ENCODE data around the gene CHRNA7.

Gene CHRNA7

DNA sequence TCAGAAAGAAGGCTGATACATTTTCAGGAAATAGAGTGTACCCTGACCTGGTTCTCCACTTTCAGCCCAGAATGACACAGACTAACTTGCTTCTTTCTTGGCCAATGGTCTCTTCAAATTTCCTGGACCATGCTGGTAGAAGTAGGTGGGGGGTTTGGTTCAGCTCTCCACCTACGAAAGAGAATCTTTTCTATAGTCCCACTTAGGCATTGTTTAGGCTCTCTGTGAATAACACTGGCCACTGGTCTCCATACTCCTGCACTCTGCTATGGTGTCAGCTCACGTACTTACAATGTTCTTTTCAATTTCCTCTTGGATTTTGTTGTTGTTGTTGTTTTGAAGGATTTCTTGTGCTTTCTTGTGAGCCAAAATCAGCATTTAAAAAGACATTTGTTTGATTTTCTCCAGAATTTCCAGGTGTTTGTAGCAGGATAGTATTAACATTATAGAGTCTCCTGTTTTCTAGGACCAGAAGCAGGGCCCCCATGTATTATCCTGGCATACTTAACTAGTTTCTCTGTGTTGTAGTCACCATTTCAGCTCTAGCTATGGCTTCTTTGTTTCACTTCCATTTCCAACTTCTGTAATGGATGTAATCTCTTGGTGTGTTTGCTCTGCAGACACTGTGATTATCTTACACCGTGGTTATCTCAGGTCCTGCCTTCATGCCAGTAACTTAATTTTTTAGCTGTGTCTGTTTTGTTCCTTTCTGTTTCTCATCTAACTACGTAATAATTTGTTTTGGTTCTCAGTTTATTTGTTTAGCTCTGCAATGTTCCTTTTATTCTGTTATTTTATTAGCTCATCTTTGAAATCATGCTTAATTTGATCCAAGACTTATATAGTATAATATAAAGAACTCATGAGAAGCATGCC lies 61.4 kb downstream of the CHRNA7 start:
- H3K27me3 ChIP-seq (ENCODE audit: insufficient read depth, poor library complexity, severe bottlenecking) = no peaks in the 10 kb centered on the region
- H3K4me3 ChIP-seq (replicated peaks; ENCODE audit: insufficient read depth, low read length) = no peak overlapping the region
- DNase-seq (ENCODE audit: low read depth in 1 of 2, low spot score in 1 of 2) = no peak
- H3K27ac ChIP-seq (replicated peaks) = no peak overlapping the region
- TF ChIP-seq GABPA (IDR thresholded peaks at IDR 0.05; ENCODE audit: low read depth) = no peak
- TF ChIP-seq, protein P1, sequence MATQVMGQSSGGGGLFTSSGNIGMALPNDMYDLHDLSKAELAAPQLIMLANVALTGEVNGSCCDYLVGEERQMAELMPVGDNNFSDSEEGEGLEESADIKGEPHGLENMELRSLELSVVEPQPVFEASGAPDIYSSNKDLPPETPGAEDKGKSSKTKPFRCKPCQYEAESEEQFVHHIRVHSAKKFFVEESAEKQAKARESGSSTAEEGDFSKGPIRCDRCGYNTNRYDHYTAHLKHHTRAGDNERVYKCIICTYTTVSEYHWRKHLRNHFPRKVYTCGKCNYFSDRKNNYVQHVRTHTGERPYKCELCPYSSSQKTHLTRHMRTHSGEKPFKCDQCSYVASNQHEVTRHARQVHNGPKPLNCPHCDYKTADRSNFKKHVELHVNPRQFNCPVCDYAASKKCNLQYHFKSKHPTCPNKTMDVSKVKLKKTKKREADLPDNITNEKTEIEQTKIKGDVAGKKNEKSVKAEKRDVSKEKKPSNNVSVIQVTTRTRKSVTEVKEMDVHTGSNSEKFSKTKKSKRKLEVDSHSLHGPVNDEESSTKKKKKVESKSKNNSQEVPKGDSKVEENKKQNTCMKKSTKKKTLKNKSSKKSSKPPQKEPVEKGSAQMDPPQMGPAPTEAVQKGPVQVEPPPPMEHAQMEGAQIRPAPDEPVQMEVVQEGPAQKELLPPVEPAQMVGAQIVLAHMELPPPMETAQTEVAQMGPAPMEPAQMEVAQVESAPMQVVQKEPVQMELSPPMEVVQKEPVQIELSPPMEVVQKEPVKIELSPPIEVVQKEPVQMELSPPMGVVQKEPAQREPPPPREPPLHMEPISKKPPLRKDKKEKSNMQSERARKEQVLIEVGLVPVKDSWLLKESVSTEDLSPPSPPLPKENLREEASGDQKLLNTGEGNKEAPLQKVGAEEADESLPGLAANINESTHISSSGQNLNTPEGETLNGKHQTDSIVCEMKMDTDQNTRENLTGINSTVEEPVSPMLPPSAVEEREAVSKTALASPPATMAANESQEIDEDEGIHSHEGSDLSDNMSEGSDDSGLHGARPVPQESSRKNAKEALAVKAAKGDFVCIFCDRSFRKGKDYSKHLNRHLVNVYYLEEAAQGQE (IDR thresholded peaks at IDR 0.05; ENCODE audit: insufficient replicate concordance, low read depth) = no peak
- TF ChIP-seq SPI1 (IDR thresholded peaks at IDR 0.05; ENCODE audit: borderline replicate concordance, low read depth) = no peak
- no peak for TF ChIP-seq POLR2AphosphoS5 (IDR thresholded peaks at IDR 0.05; ENCODE audit: low read depth)
- TF ChIP-seq, protein P2, sequence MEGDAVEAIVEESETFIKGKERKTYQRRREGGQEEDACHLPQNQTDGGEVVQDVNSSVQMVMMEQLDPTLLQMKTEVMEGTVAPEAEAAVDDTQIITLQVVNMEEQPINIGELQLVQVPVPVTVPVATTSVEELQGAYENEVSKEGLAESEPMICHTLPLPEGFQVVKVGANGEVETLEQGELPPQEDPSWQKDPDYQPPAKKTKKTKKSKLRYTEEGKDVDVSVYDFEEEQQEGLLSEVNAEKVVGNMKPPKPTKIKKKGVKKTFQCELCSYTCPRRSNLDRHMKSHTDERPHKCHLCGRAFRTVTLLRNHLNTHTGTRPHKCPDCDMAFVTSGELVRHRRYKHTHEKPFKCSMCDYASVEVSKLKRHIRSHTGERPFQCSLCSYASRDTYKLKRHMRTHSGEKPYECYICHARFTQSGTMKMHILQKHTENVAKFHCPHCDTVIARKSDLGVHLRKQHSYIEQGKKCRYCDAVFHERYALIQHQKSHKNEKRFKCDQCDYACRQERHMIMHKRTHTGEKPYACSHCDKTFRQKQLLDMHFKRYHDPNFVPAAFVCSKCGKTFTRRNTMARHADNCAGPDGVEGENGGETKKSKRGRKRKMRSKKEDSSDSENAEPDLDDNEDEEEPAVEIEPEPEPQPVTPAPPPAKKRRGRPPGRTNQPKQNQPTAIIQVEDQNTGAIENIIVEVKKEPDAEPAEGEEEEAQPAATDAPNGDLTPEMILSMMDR (IDR thresholded peaks at IDR 0.05; ENCODE audit: insufficient read depth, low read length) = no peak

DNA sequence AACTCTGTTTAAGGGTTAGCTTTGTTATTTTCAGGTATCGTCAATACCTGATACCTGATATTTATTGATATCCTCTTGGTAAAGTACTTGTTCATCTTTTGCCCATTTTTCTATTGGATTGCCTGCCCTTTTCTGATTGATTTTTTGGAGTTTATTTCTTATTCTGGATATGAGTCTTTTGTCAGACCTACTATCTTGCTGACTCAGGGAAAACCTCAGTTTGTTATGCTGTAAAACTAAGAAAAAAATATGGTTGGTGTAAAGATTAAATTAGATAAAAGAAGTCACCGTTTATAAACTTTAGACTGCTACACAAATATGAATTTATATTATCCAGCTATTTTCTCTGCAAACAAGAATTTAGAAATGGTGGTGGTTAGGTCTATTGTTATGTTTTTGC lies 65.9 kb downstream of the CHRNA7 start:
- Histone ChIP-seq H3K27ac (replicated peaks) (no peak overlapping the region), H3K4me3 (replicated peaks; ENCODE audit: insufficient read depth, low read length) (no peak overlapping the region), H3K27me3 (ENCODE audit: insufficient read depth, poor library complexity, severe bottlenecking) (no peaks in the 10 kb centered on the region)
- no peak for DNase-seq (ENCODE audit: low read depth in 1 of 2, low spot score in 1 of 2)
- TF ChIP-seq, protein P1 (IDR thresholded peaks at IDR 0.05; ENCODE audit: insufficient replicate concordance, low read depth) = no peak
- no peak for TF ChIP-seq SPI1 (IDR thresholded peaks at IDR 0.05; ENCODE audit: borderline replicate concordance, low read depth)
- no peak for TF ChIP-seq GABPA (IDR thresholded peaks at IDR 0.05; ENCODE audit: low read depth)

DNA sequence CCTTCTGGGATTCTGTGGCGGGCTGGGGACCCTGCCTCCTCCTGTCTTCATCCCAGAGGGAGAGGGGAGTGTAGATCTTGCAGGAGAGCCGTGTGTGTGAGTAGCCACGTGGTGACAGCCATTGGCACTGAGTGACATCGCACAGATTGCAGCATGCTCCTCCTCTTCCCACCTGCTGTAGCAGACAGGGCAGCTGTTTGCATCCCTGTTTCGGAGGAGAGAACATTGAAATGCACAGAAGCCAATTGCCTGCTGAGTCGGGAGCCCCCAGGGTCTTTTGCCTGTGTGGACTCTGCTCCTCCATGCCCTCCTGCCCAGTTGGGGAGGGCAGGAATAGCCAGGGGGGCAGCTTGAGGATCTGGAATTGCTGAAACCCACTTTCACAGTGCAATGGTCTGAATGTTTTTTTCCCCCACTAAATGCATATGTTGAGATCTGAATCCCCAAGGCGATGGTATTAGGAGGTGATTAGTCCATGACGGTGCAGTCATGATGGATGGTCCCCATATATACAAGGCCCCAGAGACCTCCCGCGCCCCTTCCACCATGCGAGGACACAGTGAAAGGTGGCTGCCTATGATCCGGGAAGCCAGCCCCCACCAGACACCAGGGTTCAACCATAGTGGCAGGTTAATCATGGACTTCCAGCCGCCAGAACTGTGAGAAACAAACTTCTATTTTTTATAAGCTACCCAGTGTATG lies 66.8 kb downstream of the CHRNA7 start:
- TF ChIP-seq GABPA (IDR thresholded peaks at IDR 0.05; ENCODE audit: low read depth) = no peak
- DNase-seq (ENCODE audit: low read depth in 1 of 2, low spot score in 1 of 2) = no peak
- no peaks in the 10 kb centered on the region for H3K27me3 ChIP-seq (ENCODE audit: insufficient read depth, poor library complexity, severe bottlenecking)
- no peak overlapping the region for H3K4me3 ChIP-seq (replicated peaks; ENCODE audit: insufficient read depth, low read length)
- no peak overlapping the region for H3K27ac ChIP-seq (replicated peaks)

DNA sequence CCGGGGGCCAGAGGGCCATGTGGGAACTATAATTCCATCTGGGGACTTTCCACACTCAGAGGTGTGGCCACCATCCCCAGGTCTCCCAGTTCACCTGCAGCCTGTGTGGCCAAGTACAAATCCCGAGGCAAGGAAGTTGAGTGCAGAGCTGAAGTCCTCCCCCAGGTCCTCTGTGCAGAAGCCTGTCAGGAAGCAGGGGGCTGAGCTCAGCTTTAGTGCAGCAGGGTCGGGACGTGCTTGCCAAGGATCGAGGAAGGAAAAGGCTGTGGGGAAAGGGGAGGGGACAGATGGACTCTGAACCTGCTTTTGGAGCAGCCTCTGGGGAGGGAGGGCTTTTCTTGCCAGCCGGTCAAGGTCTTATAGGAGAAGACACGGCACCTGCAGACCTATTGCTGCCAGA lies 67.7 kb downstream of the CHRNA7 start:
- H3K27me3 ChIP-seq (ENCODE audit: insufficient read depth, poor library complexity, severe bottlenecking) = no peaks in the 10 kb centered on the region
- no peak for DNase-seq (ENCODE audit: low read depth in 1 of 2, low spot score in 1 of 2)
- no peak overlapping the region for H3K4me3 ChIP-seq (replicated peaks; ENCODE audit: insufficient read depth, low read length)
- TF ChIP-seq, protein P2 (IDR thresholded peaks at IDR 0.05; ENCODE audit: insufficient read depth, low read length) = no peak
- TF ChIP-seq SPI1 (IDR thresholded peaks at IDR 0.05; ENCODE audit: borderline replicate concordance, low read depth) = no peak
- TF ChIP-seq GABPA (IDR thresholded peaks at IDR 0.05; ENCODE audit: low read depth) = no peak
- TF ChIP-seq, protein P1 (IDR thresholded peaks at IDR 0.05; ENCODE audit: insufficient replicate concordance, low read depth) = no peak
- TF ChIP-seq POLR2AphosphoS5 (IDR thresholded peaks at IDR 0.05; ENCODE audit: low read depth) = no peak
- no peak overlapping the region for H3K27ac ChIP-seq (replicated peaks)

All from HL-60 (cell line).